HepG2 (cell line): ENCODE data around the gene APOL2. TPM values are rescaled to one million over a fixed set of nuclear protein-coding genes. Genes with fewer than 3 reads are reported as not detected.

Experiments
- ATAC-seq: fragments of 200-7000 bp; cut with Tn5 transposase; 3 replicates; pipeline ENCODE4 v1.9.1; 2020; ENCODE audit warnings: mild to moderate bottlenecking, moderate library complexity
- BruUV-seq: library from RNA; stranded (reverse); fragments of 400-500 nt; replicated peaks from 2 replicates; lab custom pipeline; 2021; lab: Mats Ljungman, UMichigan
- CTCF ChIA-PET: fragments of 300-600 bp; formaldehyde crosslinking; extraction: SDS; loops from one replicate; lab custom pipeline; 2021; ENCODE audit warnings: low total read pairs, inconsistent platforms, low intra/inter-chr PET ratio; lab: Yijun Ruan, JAX
- POLR2A ChIA-PET: fragments of 350-600 bp; sonication (Branson Sonifier 250); formaldehyde crosslinking; loops from one replicate; lab custom pipeline; 2020; ENCODE audit warnings: antibody characterized with exemption, inconsistent platforms; lab: Yijun Ruan, JAX
- DNase-seq: peaks from one replicate; pipeline ENCODE4 v3.0.0-alpha.2; 2015; ENCODE audit warnings: low spot score
- FAIRE-seq: peaks from 3 replicates; lab custom pipeline; 2011; peaks lifted over from hg19 to GRCh38; lab: Jason Lieb, UNC
- H2AFZ ChIP-seq: one replicate; pipeline ENCODE4 v1.6.1; 2011; ENCODE audit warnings: low read length, inconsistent platforms
- H3K27ac ChIP-seq: fragments of 300-600 bp; 3 replicates; pipeline ENCODE4 v1.8.0; 2011; ENCODE audit warnings: mixed run types, mild to moderate bottlenecking, mixed read lengths, low read length, inconsistent platforms; ENCODE audit not compliant: insufficient read depth; ENCODE audit errors: extremely low read length
- H3K27me3 ChIP-seq, 2 experiments: fragments of 200-600 bp in 1 of 2; 2 replicates in 1 of 2; 3 replicates in 1 of 2; pipeline versions ENCODE4 v1.6.0 to v1.8.0; 2011; ENCODE audit warnings: low read length in 2 of 2, mild to moderate bottlenecking in 2 of 2, moderate library complexity in 2 of 2, inconsistent platforms in 1 of 2; ENCODE audit not compliant: insufficient read depth in 2 of 2, control insufficient read depth in 1 of 2
- H3K36me3 ChIP-seq, 2 experiments: fragments of 200-600 bp in 1 of 2; replicated peaks in 1 of 2; 2 replicates in 1 of 2; 3 replicates in 1 of 2; pipeline versions ENCODE4 v1.5.1 to v1.8.0; 2011; ENCODE audit warnings: low read length in 2 of 2, inconsistent platforms in 1 of 2; ENCODE audit not compliant: insufficient read depth in 2 of 2, control insufficient read depth in 1 of 2
- H3K4me1 ChIP-seq: 2 replicates; pipeline ENCODE4 v1.5.1; 2012; ENCODE audit warnings: low read length, inconsistent platforms; ENCODE audit not compliant: insufficient read depth
- H3K4me2 ChIP-seq: 2 replicates; pipeline ENCODE4 v1.6.0; 2011; ENCODE audit warnings: low read depth, low read length, inconsistent platforms
- H3K4me3 ChIP-seq, 3 experiments: fragments of 200-600 bp in 1 of 3; sonication (generic), shearing (Covaris generic) in 1 of 3; replicated peaks in 1 of 3; 2 replicates each; pipeline ENCODE4 v1.5.1; 2011 to 2016; ENCODE audit warnings: low read length in 3 of 3, inconsistent platforms in 2 of 3, low read depth in 2 of 3, mild to moderate bottlenecking in 2 of 3, control low read depth in 1 of 3, mixed read lengths in 1 of 3; ENCODE audit not compliant: insufficient read depth in 1 of 3
- H3K79me2 ChIP-seq: one replicate; pipeline ENCODE4 v1.6.1; 2011; ENCODE audit warnings: low read length, inconsistent platforms; ENCODE audit not compliant: insufficient read depth
- H3K9ac ChIP-seq: 2 replicates; pipeline ENCODE4 v1.6.0; 2011; ENCODE audit warnings: mild to moderate bottlenecking, low read depth, low read length, inconsistent platforms; ENCODE audit not compliant: insufficient read depth
- H3K9me3 ChIP-seq: 2 replicates; pipeline ENCODE4 v1.5.1; 2012; ENCODE audit warnings: mild to moderate bottlenecking, low read length
- H4K20me1 ChIP-seq: 2 replicates; pipeline ENCODE4 v1.6.0; 2011; ENCODE audit warnings: inconsistent platforms, mild to moderate bottlenecking, low read length, moderate library complexity; ENCODE audit not compliant: insufficient read depth
- AHR ChIP-seq: IDR thresholded peaks from 2 replicates; pipeline ENCODE4 v1.6.1; 2018; ENCODE audit warnings: missing genetic modification reagents, missing compliant biosample characterization
- ASH2L ChIP-seq: fragments of 300-600, 200-600 bp; sonication (generic); IDR thresholded peaks from 2 replicates; pipeline ENCODE4 v1.7.0; 2017; ENCODE audit warnings: low read depth, mild to moderate bottlenecking, moderate library complexity, mixed read lengths, low read length; ENCODE audit not compliant: insufficient read length
- ESRRA ChIP-seq: sonication (generic); formaldehyde crosslinking; IDR thresholded peaks from 2 replicates; pipeline ENCODE4 v1.5.1; 2020; ENCODE audit warnings: mild to moderate bottlenecking, low read depth, missing genetic modification reagents
- FOXC1 ChIP-seq: sonication (generic); formaldehyde crosslinking; IDR thresholded peaks from 2 replicates; pipeline ENCODE4 v1.8.0; 2022; ENCODE audit warnings: mild to moderate bottlenecking, missing genetic modification reagents, borderline replicate concordance
- NR2F6 ChIP-seq, 2 experiments: IDR thresholded peaks; 2 replicates each; pipeline ENCODE4 v1.6.1; 2016; ENCODE audit warnings: antibody characterized with exemption in 1 of 2, mild to moderate bottlenecking in 1 of 2
- REXO4 ChIP-seq: sonication (generic); formaldehyde crosslinking; IDR thresholded peaks from 2 replicates; pipeline ENCODE4 v1.8.0; 2022; ENCODE audit warnings: missing genetic modification reagents, mild to moderate bottlenecking, borderline replicate concordance
- SAP130 ChIP-seq: IDR thresholded peaks from 2 replicates; pipeline ENCODE4 v1.6.1; 2016; ENCODE audit warnings: low read depth
- SOX13 ChIP-seq, 3 experiments: fragments of 450-650 bp in 1 of 3; sonication (generic) in 1 of 3; formaldehyde crosslinking in 1 of 3; IDR thresholded peaks in 2 of 3; conservative IDR thresholded peaks in 1 of 3; 2 replicates each; pipeline versions ENCODE4 v1.5.0 to v1.6.1; 2016 to 2020; ENCODE audit warnings: antibody characterized with exemption in 1 of 3, mild to moderate bottlenecking in 1 of 3, missing compliant biosample characterization in 1 of 3, missing genetic modification reagents in 1 of 3, moderate library complexity in 1 of 3
- SP4 ChIP-seq: sonication (generic); formaldehyde crosslinking; IDR thresholded peaks from 2 replicates; pipeline ENCODE4 v1.8.1; 2023; ENCODE audit warnings: mild to moderate bottlenecking, missing genetic modification reagents
- SUZ12 ChIP-seq: fragments of 150-350 bp; IDR thresholded peaks from 2 replicates; pipeline ENCODE4 v1.6.1; 2014; ENCODE audit warnings: low read depth, low read length
- ZNF207 ChIP-seq: fragments of 450-650 bp; IDR thresholded peaks from 2 replicates; pipeline ENCODE4 v1.6.1; 2016; ENCODE audit warnings: antibody characterized with exemption, borderline replicate concordance
- ZNF350 ChIP-seq: sonication (generic); formaldehyde crosslinking; IDR thresholded peaks from 2 replicates; pipeline ENCODE4 v1.4.0; 2020; ENCODE audit warnings: mild to moderate bottlenecking, low read depth, missing genetic modification reagents, borderline replicate concordance
- ZNF530 ChIP-seq: sonication (generic); formaldehyde crosslinking; IDR thresholded peaks from 2 replicates; pipeline ENCODE4 v1.5.0; 2020; ENCODE audit warnings: low read depth, mild to moderate bottlenecking, missing genetic modification reagents
- ZNF652 ChIP-seq: IDR thresholded peaks from 2 replicates; pipeline ENCODE4 v1.6.1; 2016; ENCODE audit warnings: low read depth, borderline replicate concordance
- WGBS: methylation state at CpG from one replicate; pipeline ENCODE4 v1.1.6; 2017; ENCODE audit warnings: low lambda C conversion rate; 5-methylcytosine and 5-hydroxymethylcytosine counted together
- in situ Hi-C: cut with HindIII; loops from 2 replicates; pipeline ENCODE4 v1.10.0; 2017; ENCODE audit warnings: low pct_unique_long_range_greater_than_20kb; ENCODE audit not compliant: extremely low pct_ligation_motif_present
- intact Hi-C: fragments of 100-400 bp; cut with micrococcal nuclease; formaldehyde crosslinking; loops from one replicate; pipeline ENCODE4 v1.10.0; 2022; ENCODE audit not compliant: unreplicated experiment
- polyA plus RNA-seq, 8 experiments: library from polyadenylated mRNA; depleted of rRNA in 3 of 8; stranded (reverse) in 7 of 8; unstranded in 1 of 8; fragments of >200 nt; fragmentation: Illumina TruSeq in 4 of 8; extraction: Trizol in 4 of 8; gene quantifications; 2 replicates each; pipeline versions ENCODE4 v1.2.1 to v1.2.3, GENCODE V29; 2011 to 2016; ENCODE audit warnings: low read depth in 4 of 8, missing spikeins in 1 of 8, mixed read lengths in 1 of 8; ENCODE audit not compliant: insufficient read depth in 1 of 8
- total RNA-seq, 5 experiments: library from RNA; depleted of rRNA; stranded (reverse); fragments of >200 nt; fragmentation: Illumina TruSeq; extraction: Trizol; gene quantifications; 2 replicates each; pipeline ENCODE4 v1.2.3, GENCODE V29; 2016; ENCODE audit warnings: low read depth in 1 of 5
- TF ChIP-seq, protein P1 (sequence below): IDR thresholded peaks from 2 replicates; pipeline ENCODE4 v1.6.1; 2016
- TF ChIP-seq, protein P2 (sequence below): sonication (generic); formaldehyde crosslinking; IDR thresholded peaks from 2 replicates; pipeline ENCODE4 v1.4.0; 2020; ENCODE audit warnings: missing genetic modification reagents, borderline replicate concordance

The APOL2 gene
- total and polyA plus RNA-seq, 2 of the 13 experiments (the other 11 are each of a cell fraction or from before 2014, with no cell fraction given): 28.7 to 51.2 TPM

DNA sequence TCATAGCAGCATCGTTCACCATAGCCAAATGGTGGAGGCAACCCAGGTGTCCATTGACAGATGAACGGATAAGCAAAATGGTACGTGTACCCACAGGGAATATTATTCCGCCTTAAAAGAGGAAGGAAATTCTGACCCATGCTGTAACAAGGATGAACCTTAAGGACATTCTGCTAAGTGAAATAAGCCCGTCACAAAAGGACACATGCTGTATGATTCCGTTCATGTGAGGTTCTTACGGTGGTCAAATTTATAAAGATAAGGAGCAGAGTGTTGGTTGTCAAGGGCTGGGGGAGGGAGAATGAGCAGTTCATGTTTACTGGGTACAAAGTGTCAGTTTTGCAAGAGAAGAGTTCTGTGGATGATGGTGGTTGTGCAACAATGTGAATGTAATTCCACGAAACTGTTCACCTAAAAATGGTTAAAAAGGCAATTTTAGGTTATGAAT lies 39.9 kb upstream of the APOL2 start:
- DNase-seq (peak; percentile 88), FAIRE-seq (peak; percentile 97), ATAC-seq (peak; percentile 54)
- Histone ChIP-seq H3K4me2 (peak overlapping the region; percentile 57), H2AFZ (no peak overlapping the region), H3K9me3 (no peaks in the 10 kb centered on the region), H3K27ac (peak overlapping the region; percentile 78), H3K27me3 (no peaks in the 10 kb centered on the region), H3K36me3 (peaks cover 16 to 18% of the 10 kb centered on the region in 2 experiments), H3K4me3 (no peak overlapping the region), H4K20me1 (no peaks in the 10 kb centered on the region), H3K4me1 (peaks cover 47% of the 10 kb centered on the region), H3K9ac (peak overlapping the region; percentile 31; the same call in 1 of the 2 replicates), H3K79me2 (no peaks in the 10 kb centered on the region)
- ChIA-PET CTCF (no interaction called here), POLR2A (interaction anchor here (1.5 kb wide), 1 partner anchor 28 kb away, joined by 8 read pairs; no protein-coding TSS in a partner anchor)
- BruUV-seq: no TSS peak
- in situ Hi-C loops: no loop called here
- intact Hi-C loops: loop anchor here (2.0 kb wide), 1 partner anchor 46 kb away; no protein-coding TSS in a partner anchor
- WGBS: 21% methylated on average over 8 of the region's 8 CpGs
- TF ChIP-seq, protein P1, sequence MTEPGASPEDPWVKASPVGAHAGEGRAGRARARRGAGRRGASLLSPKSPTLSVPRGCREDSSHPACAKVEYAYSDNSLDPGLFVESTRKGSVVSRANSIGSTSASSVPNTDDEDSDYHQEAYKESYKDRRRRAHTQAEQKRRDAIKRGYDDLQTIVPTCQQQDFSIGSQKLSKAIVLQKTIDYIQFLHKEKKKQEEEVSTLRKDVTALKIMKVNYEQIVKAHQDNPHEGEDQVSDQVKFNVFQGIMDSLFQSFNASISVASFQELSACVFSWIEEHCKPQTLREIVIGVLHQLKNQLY (CRISPR knock-in tag): peak; percentile 69; the same call in 1 of the 2 replicates
- TF ChIP-seq SOX13 (IDR thresholded peaks at IDR 0.05) (peak; percentile 36; the same call in 1 of the 2 replicates), SOX13 (CRISPR knock-in tag; conservative IDR thresholded peaks at IDR 0.05 in 1 of 2, IDR thresholded peaks at IDR 0.05 in 1 of 2) (peak in 1 of 2 experiments; percentile 76; a peak in 2 of 4 replicates), SAP130 (peak; percentile 78), AHR (no peak), SP4 (CRISPR knock-in tag) (no peak), ZNF530 (CRISPR knock-in tag) (no peak), ESRRA (CRISPR knock-in tag) (no peak), ZNF350 (no peak), REXO4 (CRISPR knock-in tag) (no peak), ZNF652 (peak; percentile 83), FOXC1 (no peak), ZNF207 (no peak), NR2F6 (IDR thresholded peaks at IDR 0.05) (no peak; the same call in 1 of the 2 replicates), NR2F6 (CRISPR knock-in tag; IDR thresholded peaks at IDR 0.05) (peak; percentile 51; the same call in 1 of the 2 replicates), ASH2L (peak; percentile 54), SUZ12 (no peak)
- TF ChIP-seq, protein P2, sequence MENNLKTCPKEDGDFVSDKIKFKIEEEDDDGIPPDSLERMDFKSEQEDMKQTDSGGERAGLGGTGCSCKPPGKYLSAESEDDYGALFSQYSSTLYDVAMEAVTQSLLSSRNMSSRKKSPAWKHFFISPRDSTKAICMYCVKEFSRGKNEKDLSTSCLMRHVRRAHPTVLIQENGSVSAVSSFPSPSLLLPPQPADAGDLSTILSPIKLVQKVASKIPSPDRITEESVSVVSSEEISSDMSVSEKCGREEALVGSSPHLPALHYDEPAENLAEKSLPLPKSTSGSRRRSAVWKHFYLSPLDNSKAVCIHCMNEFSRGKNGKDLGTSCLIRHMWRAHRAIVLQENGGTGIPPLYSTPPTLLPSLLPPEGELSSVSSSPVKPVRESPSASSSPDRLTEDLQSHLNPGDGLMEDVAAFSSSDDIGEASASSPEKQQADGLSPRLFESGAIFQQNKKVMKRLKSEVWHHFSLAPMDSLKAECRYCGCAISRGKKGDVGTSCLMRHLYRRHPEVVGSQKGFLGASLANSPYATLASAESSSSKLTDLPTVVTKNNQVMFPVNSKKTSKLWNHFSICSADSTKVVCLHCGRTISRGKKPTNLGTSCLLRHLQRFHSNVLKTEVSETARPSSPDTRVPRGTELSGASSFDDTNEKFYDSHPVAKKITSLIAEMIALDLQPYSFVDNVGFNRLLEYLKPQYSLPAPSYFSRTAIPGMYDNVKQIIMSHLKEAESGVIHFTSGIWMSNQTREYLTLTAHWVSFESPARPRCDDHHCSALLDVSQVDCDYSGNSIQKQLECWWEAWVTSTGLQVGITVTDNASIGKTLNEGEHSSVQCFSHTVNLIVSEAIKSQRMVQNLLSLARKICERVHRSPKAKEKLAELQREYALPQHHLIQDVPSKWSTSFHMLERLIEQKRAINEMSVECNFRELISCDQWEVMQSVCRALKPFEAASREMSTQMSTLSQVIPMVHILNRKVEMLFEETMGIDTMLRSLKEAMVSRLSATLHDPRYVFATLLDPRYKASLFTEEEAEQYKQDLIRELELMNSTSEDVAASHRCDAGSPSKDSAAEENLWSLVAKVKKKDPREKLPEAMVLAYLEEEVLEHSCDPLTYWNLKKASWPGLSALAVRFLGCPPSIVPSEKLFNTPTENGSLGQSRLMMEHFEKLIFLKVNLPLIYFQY (CRISPR knock-in tag): 0 out of 2 replicates have a peak, but pooled peaks have one; percentile 30
